ENCODE data around the gene EPB41L3.

DNA sequence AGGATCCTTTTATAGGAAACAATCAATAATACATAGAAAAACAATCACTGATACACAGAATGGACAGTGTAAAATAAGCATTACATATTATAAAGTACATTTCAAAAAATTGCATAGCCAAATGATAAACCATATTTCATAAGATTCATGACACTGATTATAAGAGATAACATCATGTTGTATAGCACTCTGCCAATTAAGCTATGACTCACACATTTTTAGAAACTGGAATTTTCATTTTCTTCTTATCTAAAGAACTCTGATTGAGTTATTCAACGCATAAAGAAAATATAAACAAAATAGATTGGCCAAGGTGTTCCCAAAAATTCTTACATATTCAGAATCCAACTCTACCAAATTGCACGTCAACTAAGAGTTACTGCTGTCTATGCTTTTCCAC lies 5.9 kb downstream of the EPB41L3 start:
- TF ChIP-seq, protein P1, sequence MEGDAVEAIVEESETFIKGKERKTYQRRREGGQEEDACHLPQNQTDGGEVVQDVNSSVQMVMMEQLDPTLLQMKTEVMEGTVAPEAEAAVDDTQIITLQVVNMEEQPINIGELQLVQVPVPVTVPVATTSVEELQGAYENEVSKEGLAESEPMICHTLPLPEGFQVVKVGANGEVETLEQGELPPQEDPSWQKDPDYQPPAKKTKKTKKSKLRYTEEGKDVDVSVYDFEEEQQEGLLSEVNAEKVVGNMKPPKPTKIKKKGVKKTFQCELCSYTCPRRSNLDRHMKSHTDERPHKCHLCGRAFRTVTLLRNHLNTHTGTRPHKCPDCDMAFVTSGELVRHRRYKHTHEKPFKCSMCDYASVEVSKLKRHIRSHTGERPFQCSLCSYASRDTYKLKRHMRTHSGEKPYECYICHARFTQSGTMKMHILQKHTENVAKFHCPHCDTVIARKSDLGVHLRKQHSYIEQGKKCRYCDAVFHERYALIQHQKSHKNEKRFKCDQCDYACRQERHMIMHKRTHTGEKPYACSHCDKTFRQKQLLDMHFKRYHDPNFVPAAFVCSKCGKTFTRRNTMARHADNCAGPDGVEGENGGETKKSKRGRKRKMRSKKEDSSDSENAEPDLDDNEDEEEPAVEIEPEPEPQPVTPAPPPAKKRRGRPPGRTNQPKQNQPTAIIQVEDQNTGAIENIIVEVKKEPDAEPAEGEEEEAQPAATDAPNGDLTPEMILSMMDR (IDR thresholded peaks at IDR 0.05; ENCODE audit: low read depth, low read length) = no peak
- no peak for TF ChIP-seq EZH2phosphoT487 (IDR thresholded peaks at IDR 0.05; ENCODE audit: low read depth)

Measured in OCI-LY3 (cell line).